ENCODE results near the gene DCAF4. TPM values are rescaled to one million over a fixed set of nuclear protein-coding genes. Genes with fewer than 3 reads are reported as not detected.

Gene DCAF4
- total and polyA plus RNA-seq, 3 donors from 2014 or later: 19.2 to 38.0 (median 35.6) TPM

DNA sequence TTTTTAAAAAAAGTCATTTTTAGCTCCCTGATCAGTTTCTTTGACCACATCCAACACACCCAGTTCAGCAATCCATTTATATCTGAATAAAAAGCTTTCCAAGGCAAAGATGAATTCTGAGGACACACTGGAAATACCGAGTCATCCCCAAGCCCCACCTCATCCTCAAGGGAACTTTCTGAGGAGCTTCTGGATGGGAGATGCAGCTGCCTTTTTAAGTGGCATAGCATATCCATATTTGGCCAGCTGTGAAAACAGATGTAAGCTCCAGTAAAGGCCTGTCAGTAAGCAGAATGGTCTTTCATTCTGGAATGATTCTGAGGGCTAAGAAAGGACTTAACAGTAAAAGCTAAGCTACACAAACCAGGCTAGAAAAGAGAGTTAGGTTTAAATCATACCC, 82.2 kb downstream of the DCAF4 start:
- peaks cover 4% of the 10 kb centered on the region for H3K4me1 ChIP-seq
- no peak for TF ChIP-seq POLR2A (IDR thresholded peaks at IDR 0.05)
- TF ChIP-seq, protein P1, sequence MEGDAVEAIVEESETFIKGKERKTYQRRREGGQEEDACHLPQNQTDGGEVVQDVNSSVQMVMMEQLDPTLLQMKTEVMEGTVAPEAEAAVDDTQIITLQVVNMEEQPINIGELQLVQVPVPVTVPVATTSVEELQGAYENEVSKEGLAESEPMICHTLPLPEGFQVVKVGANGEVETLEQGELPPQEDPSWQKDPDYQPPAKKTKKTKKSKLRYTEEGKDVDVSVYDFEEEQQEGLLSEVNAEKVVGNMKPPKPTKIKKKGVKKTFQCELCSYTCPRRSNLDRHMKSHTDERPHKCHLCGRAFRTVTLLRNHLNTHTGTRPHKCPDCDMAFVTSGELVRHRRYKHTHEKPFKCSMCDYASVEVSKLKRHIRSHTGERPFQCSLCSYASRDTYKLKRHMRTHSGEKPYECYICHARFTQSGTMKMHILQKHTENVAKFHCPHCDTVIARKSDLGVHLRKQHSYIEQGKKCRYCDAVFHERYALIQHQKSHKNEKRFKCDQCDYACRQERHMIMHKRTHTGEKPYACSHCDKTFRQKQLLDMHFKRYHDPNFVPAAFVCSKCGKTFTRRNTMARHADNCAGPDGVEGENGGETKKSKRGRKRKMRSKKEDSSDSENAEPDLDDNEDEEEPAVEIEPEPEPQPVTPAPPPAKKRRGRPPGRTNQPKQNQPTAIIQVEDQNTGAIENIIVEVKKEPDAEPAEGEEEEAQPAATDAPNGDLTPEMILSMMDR (IDR thresholded peaks at IDR 0.05): no peak
- no peaks in the 10 kb centered on the region for H3K9me3 ChIP-seq
- no peaks in the 10 kb centered on the region for H3K36me3 ChIP-seq (ENCODE audit: low read depth, missing control alignments)
- DNase-seq: no peak
- H3K4me3 ChIP-seq: no peak overlapping the region
- no peaks in the 10 kb centered on the region for H3K27me3 ChIP-seq
- H3K27ac ChIP-seq: no peak overlapping the region
- intact Hi-C loops (cut with DNase I; ENCODE audit: low total_unique reads): no loop called here
- WGBS, 2 donors: 44 to 58% methylated on average over 1 of the region's 1 CpG

Other genes starting within 250 kb of the DCAF4 start
- 10 to 100 TPM; 14.6 to 41.6 TPM for gene DPF3, start 32.4 kb upstream of the DCAF4 start, total RNA-seq
- gene DPF3, start 32.4 kb upstream of the DCAF4 start, polyA plus RNA-seq (ENCODE audit: insufficient read depth, low read depth, low replicate concordance): 26.4 TPM
- 10 to 100 TPM; 30.6 to 39.6 TPM for gene ZFYVE1, start 100.6 kb downstream of the DCAF4 start, total RNA-seq
- gene ZFYVE1, start 100.6 kb downstream of the DCAF4 start, polyA plus RNA-seq (ENCODE audit: insufficient read depth, low read depth, low replicate concordance): 29.0 TPM
- gene RBM25, start 132.1 kb downstream of the DCAF4 start, total RNA-seq: 100 to 1,000 TPM; 113 to 132 TPM
- 30.6 TPM for gene RBM25, start 132.1 kb downstream of the DCAF4 start, polyA plus RNA-seq (ENCODE audit: insufficient read depth, low read depth, low replicate concordance)
- 10 to 100 TPM; 65.7 to 78.4 TPM for gene PSEN1, start 210.0 kb downstream of the DCAF4 start, total RNA-seq
- 94.9 TPM for gene PSEN1, start 210.0 kb downstream of the DCAF4 start, polyA plus RNA-seq (ENCODE audit: insufficient read depth, low read depth, low replicate concordance)

Measured in testis (tissue), 3 donors.